GM10847 (cell line): Measurements from ENCODE around the gene BIN1.

ENCODE experiments used
- POLR2A ChIP-seq: IDR thresholded peaks from 2 replicates; pipeline ENCODE4 v1.6.1; 2011; ENCODE audit not compliant: insufficient read length; ENCODE audit errors: extremely low read depth

BIN1 gene

DNA sequence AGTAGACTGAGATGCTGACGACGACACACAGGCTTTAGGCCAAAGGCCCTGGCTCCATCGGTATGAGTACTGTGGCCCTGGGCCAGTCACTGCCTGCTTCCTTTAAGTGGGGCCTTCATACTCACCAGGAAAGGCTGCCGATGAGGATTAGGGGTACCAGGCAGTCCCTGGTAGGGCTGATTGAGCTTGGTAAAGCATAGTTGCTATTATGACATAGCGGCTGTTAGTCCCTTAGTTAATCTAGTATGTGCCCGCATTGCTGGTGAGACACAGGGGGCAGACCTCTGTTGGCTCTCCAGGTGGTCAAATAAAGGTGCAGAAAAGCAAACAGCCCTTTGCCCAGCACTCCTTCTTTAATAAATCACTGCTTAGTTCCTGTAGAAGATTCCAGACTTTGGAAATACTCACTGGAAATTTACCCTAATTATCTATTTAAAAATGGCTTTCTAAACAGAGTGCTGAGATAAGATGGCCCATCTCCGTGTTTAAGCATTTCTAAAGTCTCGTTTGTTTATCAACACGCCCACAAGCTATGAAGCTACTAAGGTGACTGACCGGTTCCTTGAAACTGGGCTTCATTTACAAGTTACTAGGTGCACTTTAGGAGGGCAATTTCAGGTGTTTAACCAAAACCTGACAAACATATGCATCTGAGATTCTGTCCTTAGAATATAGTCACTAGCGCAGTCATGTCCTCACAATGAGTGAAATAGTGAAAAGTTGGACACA lies 8.7 kb upstream of the BIN1 start:
- no peak for TF ChIP-seq POLR2A

DNA sequence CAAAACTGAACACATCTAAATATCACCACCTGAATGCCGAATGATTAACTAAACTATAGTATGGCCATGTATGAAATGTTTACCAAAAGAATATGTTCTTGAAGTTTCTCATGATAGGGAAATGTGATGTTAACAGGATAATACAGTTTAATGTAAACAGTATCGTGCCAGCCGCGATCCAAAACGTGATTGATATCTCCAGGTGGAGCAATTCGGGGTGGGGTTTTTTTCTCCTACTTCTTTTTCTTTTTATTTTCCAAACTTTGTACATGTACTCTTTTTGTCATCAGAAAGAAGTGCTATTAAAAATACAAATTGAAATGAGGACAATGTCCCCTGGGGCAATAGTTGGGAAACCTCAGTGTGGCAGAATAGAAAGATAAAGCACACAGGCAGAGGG lies 4.0 kb upstream of the BIN1 start:
- TF ChIP-seq POLR2A = no peak

DNA sequence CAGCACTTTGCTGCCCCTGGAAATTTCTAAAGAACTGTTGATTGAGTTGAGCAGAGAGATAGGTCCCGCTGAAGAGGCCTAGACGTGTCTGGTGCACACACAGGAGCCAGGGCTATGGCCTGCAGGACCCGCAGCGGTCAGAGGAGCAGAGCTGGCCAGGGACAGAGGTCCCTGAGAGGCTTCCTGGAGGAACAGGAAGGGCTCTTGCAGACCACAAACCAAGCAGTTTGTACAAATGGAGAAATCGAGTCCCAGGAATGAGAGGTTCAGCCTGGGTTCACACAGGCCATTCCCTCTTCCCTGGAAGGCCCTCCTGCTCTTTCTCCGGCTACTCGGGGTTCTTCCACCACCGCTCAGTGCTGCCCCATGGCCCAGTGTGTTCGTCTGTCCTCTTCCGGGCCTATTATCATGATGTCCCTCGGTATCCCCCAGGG lies 1.2 kb upstream of the BIN1 start:
- no peak for TF ChIP-seq POLR2A

DNA sequence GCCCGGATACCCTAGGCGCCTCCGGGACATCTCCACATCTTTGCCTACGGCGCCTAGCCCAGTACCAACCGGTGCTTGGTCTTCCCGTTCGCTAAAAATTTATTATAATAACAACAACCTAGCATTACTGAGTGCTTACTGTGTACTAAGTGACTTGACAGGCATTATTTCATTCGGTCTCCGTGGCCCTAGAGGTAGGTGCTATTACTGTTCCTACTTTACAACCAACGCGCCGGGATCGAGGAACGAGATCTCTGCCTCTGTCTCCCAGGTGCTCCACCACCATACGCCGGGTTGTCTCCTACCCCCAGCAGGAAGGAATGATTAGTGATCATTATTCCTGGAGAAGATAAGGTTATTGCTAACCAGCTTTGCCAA lies 657 bp upstream of the BIN1 start:
- TF ChIP-seq POLR2A = no peak

DNA sequence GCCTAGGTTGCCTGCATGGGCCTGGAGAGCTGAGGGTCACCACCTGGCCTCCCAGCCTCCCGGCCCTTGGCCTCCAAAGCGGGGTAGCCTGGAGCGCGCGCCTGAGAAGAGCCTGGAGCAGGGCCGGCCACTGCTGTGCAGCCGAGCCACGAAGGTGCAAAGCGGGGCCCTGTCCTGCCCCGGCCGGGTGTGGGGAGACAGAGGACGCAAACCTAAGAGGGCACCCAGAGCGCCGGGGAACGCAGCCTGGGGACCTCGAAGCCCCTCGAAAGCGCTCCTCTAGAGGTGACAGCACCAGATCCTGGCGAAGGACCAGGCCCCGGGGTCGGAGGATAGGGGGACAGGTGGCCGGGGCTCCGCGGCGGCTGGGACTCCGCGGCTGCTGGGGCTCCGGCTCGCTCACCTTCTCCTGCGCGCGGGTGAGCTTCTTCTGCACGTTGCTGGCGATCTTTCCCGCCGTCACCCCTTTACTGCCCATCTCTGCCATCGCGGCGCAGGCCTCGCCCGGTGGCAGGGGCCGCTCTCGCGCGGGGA lies 430 bp downstream of the BIN1 start:
- TF ChIP-seq POLR2A = no peak

DNA sequence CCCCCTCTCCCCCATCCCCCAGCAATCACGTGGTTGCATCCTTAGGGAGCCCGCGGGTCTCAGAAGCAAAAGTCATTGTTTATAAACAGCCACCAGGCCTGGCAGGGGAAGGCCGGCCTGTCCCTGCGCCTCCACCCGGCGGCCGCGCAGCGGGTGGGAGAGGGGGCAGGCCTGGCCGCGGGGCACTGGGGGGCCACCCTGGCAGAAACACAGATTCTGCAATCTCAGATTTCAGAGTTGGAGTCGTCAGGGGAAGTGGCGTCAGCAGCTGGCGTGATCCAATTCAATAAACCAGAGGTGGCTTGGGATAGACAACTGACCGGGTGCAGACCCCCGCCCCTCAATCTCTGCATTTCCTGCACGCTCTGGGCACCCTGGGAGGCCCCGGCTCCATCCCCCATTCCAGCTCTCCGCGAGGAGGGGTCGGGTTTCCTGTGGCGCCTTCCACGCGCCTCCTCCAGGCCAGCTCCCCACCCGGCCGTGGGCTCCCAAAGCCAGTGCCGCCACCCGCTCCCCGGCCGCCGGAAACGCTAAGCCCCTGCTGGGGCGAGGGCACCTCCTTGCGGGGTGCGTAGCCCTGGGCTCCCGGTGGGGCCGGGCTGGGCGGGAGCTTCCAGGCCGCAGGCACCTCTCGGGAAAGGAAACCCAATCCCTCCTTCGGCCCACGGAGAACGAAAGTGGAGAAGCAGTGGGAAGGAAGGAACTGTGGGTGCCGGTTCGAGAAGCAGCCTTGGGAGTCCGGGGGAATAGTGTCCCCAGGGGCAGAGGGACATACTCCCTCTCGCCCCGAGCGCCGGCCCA lies 1.1 kb downstream of the BIN1 start:
- no peak for TF ChIP-seq POLR2A

DNA sequence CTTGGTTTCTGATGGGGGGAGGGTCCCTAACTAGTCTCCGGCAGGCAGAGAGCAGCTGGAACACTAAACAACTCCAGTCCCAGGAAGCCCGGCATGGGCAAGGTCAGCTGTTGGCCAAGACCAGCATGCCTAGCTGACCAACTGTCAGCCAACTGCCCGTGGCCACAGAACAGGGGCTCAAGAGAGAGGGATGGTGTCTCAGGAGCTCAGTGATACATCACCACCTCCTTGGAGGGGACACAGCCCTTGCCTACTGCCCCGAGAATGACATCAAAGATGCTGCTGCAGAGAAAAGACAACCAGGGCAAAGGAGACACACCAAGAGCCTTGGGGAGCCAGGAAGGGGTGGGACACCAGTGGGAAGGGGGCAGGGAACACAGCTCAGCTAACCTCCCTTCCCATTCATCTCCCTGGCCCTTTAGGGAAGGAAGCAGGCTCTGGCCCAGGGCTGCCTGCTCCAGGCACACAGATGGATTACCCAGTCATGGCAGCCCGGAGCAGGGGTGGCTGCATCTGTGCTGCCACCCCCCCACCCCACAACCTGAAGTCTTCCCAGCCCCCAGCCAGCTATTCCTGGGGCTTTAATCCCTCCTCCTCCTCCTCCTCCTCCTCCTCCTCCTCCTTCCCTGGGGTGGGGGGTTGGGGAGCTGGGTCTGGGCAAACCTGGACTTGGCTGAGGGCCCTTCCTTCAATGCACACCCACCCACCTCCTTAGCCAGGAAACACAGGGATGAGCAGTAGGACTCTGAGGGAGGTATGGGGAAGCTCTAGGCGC lies 1.9 kb downstream of the BIN1 start:
- no peak for TF ChIP-seq POLR2A

DNA sequence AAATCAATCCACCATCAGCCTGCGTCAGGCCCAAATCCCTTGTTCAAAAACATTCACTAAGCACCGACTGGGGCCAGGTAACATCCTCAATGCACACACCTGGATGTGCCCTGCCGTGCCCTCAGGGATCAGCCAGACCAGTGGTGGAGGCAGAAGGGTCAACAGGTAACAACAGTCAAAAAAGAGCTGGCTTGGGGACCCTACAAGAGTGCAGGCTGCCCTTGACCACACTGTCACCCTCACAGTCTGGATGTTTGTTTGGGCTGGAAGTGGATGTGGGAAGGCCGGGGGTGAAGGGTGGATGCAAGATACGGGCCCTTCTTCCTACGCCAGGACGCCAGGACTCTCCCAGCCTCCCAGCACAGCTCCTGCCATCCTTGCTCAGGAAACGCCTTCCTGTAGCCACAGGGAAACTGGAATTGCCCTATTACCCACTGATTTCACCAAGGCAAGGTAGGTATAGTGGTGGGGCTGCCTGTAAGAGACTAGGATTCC lies 2.7 kb downstream of the BIN1 start:
- TF ChIP-seq POLR2A = no peak

DNA sequence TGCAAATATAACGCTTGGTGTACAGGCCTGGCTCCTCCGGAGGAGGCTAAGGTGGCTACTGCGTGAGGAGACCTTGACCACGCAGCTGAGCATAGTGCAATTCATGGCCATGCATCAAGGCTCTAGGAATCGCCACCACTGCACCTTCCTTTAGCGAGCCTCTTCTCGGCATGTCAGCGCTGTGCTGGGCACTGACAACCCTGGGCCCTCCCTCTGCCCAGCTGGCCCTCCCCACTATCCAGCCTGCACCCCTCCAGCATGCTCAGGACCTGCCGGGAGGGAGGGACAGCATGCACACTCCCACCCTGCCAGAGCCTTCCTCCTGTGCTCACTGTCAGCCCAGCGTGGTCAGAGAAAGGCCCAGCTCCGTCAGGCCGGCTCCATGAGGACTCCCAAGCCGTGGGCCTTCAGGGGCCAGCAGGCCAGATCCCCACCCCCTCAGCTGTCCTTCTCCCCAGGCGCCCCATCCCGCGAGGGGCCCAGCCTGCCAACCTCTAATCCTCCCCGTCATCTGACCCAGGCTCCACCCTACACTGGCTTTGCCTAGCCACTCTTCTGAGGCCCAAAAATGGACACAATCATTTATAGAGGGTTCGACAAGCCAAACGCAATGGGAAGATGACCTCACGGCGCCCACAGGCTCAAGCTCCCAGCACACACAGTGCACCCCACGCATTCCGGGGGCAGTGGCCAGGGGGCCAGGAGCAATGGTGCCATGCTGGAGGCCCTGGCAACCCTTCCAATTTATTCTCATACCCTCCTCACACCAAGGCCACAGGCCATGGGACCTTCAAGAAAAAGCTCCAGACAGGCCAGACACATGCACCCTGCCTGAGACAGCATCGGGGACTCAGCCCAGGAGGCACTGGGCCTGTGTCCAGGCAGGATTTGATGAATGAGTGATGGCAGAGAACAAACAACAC lies 3.5 kb downstream of the BIN1 start:
- no peak for TF ChIP-seq POLR2A

DNA sequence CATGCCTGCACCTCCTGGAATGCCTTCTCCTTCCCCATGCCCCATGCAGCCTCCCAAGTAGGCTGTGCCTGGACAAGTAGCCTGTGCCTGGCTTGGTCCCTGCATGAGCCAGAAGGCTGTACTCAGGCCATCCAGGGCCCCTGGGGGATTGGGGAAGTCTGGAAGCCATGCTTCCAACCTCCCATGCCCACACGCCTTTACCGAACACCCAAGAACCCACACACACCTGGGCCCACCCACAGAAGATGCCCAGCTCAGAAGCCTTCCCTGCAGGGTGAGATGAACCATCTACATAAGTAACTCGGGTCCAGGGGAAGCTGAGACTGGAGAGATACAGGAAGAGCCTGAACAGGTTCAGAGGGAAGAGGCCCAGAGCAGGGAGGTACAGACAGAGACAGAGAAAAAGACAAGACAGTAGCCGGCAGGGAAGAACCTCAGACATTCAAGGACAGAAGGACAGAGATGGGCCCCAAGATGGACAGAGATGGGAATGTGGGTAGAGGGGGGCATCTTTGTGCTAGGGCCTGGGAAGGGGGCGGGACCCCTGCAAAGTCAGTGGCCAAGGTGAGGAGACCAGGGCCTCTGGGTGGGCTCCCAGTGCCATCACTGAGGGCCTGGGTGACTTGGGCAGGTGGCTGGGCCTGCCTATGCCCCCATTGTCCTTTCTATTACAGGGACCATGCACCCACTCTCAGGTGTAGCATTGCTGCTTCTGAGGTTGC lies 4.3 kb downstream of the BIN1 start:
- TF ChIP-seq POLR2A = no peak

DNA sequence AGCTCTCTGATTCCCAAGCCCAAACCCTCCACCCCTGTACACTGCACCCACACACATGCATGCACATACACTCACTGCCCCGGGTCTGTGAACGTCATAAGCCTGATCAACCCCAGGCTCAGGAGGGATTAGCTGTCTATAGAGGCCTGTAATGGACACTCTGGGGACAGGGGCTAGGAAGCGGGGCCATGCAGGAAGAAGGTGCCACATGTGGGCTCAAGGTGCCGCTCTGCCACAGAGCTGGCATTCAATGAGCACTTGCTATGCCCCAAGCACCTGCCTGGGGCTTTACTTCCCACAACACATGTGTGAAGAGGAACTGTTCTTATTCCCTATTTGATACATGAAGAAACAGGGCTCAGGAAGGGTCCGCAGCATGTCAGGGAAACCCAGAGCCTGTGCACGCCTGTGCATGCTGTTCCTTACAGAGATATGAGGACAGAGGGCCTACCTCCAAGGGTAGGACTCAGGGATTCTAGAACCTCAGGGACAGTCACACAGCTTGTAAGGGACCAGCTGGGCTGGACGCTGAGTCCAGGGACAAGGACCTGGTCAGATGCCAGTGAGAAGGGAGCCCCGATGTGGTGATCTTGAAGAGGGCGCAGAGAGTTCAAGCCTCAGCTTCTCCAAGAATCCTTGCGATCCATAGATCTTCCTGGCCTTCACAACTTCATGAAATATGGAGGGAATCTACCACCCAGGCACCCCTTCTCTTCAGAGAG lies 5.0 kb downstream of the BIN1 start:
- no peak for TF ChIP-seq POLR2A

DNA sequence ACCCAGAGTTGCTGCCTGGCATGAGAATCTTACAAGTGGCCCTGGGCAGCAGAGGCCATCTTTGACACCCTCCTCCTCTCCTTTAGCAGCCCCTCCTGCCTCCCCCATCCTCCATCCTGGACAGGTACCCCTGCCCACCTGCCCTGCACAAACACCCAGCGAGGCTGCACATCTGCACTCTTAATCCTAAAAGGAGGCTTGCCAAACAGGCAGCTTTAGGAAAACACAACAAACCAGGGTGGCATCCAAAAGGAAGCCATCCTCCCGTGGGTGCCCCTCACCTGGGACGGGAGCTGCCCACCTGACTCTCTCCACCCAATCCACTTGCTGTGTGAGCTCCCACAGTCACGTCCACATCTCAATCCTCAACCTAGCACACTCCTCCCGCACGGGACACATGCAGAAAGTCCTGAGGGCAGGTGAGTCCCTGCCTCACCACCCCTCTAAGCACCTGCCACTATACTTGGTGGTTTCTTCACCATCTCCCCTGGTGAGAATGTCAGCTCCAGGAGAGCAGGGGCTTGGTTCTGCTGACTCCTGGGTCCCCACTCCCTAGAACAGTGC lies 5.8 kb downstream of the BIN1 start:
- no peak for TF ChIP-seq POLR2A

DNA sequence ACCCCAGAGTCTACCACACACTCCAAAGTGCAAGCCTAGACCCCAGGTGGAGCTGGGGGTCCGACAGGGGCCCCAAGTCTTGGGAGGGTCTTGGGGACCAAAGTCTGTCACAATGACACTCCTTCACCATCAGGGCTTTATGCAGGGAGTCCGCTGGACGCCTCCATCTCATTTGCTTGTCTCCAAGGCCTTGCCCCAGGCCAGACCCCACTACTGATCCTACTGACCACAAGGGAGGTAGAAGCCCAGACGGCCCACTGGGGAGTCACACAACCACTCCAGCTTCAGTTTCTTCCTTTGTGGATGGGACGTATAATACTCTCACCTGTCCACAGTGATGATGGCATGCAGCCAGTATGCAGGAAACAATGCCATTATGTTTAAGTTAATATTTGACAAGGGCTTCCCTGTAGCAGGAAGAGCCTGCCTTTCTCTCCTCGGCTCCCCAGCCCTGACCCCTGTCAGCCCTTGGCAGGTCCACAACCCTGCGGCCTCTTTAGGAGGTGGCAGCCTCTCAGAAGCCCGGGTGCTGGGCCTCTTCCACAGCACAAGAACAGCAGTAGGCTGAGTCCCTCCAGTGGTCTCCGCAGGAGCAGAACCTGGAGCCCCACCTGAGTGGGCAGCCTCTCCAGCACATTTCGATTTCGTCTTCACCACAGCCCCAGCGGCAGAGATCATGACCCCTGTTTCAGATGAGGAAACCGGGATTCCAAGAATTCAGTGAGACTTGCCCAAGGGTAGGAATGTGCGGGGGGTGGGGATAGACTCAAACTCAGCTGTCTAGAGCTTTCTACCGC lies 6.5 kb downstream of the BIN1 start:
- no peak for TF ChIP-seq POLR2A
